AG08396 (cell line): Measurements from ENCODE around the gene NRP2.

ENCODE experiments used
- DNase-seq: peaks from one replicate; pipeline ENCODE4 v3.0.0; 2012; ENCODE audit warnings: low spot score, mixed read lengths

Gene NRP2

GRCh38 chr2:205686783-205687640 is 4.7 kb downstream of the NRP2 start:
- no peak for DNase-seq

GRCh38 chr2:205687641-205687956 is 5.3 kb downstream of the NRP2 start:
- DNase-seq = no peak

- no peak for DNase-seq
Observed at GRCh38 chr2:205688417-205689200, 6.3 kb downstream of the NRP2 start.

DNA sequence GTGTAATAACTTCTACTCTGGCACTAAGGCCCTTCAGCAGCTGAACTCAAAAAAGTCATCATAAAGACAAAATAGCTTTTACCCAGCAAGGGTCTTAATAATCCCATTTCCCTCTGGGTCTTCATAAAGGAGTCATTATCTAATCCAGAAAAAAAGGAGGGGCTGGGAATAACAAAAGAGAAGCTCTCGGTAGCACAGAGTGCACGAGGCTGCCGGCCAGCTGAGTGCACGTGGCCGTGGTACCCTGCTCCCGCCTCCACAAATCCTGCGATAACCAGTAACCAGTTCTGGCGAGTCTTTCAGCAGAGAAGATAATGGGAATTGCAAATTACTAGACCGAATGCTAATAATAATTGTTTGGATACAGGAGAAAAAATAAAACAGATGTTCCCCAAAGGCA is 7.5 kb downstream of the NRP2 start:
- DNase-seq = no peak

DNA sequence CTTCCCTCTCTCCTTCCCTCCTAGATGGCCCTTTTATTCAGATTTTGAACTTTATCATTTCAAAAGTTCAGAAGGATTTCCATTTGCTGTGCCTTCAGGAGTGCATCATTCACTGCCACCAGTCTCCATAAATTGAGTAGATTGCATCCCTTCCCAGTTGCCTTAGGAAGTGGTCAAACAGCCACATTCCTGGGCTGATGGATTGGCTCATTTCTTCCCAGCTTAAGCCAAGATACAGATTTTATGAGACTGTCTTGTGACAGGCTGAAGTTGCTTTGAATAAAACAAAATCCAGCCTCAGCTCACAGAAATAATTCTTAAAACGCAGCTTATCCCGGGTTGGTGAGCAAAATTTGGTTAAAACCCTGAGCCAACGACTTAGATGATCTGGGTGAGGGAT is 9.8 kb downstream of the NRP2 start:
- DNase-seq = no peak

- DNase-seq = no peak
Observed at GRCh38 chr2:205694256-205694655, 12.0 kb downstream of the NRP2 start.

DNA sequence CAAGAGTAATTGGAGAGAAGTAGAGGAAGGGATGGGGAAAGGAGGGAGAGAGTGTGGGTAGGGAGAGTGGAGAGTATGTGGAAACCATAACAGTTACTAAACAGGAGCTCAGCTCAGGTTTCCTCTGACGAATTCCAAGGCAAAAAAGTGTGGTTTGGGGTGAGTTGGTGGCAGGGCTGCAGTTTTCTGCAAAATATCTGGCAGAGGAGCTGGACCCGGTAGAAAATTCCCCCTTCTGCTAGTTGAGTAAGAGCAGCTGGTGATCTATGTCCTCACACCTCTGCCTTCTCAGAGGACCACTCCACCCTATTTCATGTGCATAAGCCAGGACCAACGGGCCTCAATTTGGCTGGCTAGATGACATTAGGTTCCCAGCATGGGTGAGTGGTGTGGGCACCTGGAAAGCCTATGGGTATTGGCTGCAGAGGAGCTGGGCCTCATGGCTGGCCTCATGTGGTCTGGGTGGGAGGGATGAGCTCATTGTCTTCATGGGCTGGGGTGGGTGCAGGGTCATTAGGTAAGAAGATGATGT is 13.2 kb downstream of the NRP2 start:
- peak; percentile 55 for DNase-seq

GRCh38 chr2:205696331-205696926 is 14.1 kb downstream of the NRP2 start:
- no peak for DNase-seq

GRCh38 chr2:205696927-205697441 is 14.7 kb downstream of the NRP2 start:
- DNase-seq = no peak

DNA sequence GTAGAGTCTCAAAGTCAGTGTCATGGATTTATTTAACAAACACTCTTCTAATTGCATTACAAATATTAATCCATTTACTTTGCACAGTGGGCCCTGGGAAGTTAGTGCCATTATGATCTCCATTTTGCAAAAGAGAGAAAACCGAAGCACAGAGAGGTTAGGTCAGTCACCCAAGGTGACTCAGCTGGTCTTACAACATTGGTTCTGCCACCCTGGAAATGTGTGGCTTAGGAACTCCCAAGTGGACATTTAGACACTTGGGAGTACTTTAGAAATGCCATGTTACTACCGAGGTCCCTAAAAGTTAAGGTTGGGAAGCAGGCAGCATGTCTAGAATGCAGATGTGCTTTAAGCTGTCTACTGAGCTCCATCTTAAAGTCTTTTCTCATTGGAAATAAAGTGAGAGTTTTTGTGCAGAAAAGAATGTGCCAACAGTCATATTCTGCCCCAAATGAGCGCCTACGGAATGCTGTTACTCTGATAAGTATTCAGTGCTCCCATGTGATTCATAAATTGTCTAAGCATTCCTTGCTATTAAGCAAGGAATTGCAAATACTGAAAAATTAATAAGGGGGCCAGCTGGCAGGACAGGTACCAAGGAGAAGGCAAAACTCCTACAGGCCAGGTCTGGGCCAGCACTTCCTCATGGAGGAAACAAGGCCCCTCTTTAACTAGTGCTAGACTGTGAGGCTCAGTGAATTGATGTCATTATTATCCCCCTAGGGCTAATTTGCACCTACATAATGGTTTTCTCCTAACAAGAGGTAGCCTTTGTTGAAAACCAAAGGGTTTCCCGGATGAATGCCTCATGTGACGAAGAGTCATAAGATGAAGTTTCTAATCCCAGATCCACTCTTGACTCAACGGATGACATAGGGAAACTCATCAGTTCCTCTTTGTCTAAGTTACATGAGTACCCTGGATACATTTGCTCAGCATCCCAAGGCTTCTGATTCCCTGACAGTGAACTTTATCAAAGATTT is 16.3 kb downstream of the NRP2 start:
- DNase-seq = no peak

DNA sequence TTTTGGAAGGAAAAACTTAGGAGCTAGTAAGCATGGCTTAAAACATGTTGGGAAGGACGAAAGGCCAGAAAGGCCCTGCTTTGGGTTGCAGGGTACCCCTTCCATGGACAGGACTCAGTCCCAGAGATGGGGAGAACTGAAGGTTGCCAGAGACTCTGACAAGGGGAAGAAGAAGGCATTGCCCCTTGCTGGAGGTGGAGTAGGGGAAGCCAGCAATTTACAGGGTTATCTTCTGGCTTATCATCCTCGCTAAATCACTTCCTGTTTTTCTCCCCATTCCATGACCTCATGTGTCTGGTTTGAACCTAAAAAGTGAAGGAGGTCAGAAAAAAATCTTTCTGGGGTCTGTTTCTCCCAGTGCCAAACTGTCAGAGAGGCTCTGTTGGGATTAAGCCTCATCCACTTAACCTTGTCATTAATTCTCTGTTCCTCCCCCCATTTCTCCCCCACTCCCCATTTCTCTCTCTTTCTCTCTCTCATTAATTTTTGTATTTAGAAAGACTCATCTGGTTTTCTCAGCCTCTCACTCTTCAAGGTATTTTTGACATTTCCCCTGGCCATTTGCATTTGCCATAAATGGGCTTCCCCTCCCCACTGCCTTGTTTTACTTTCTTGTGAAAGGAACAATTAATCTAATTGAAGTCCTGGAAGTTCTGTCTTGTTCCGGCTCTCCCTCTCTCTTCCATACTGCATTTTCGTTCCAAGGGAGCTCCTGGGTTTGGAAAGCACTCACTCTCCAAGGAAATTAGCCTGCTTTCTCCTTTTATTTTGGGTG is 17.4 kb downstream of the NRP2 start:
- DNase-seq = no peak

- DNase-seq = peak; percentile 54
Observed at GRCh38 chr2:205700331-205701132, 18.2 kb downstream of the NRP2 start.

DNA sequence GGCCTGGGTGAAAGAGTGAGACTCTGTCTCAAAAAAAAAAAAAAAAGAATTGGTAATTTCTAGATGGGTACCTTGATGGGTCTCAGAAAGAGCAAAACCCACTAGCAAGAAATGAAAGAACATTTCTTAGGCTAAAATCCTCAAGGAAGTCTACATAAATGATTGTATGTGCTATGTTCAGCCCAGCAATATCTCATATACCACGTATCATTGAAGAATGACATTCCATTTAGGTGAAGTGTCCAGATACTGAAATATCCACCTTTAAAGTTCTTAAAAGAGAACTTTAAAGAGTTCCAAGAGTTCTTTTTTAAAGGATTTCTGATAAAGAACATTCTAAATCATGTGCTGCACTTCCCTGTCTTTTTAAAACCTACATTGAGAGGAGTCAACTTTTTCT is 19.2 kb downstream of the NRP2 start:
- DNase-seq = no peak

DNA sequence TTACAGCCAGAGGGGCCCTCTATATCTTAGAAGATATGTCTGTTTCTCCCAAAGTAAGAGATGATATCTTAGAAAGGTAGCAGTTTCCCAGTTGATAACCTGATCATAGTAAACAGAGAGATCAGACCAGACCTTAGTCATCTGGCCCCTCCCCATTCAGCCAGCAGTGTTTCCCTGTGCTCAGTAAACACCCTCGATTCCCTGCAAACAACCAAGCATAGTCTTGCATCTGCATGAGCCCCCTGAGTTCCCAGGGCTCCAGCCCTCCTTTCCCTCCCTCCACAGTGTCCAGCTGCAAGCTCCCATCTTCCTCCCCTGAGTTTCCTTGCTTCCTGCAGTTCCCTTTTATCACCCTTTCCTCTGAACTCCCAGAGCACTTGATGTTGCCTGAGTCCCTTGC is 20.3 kb downstream of the NRP2 start:
- no peak for DNase-seq

DNA sequence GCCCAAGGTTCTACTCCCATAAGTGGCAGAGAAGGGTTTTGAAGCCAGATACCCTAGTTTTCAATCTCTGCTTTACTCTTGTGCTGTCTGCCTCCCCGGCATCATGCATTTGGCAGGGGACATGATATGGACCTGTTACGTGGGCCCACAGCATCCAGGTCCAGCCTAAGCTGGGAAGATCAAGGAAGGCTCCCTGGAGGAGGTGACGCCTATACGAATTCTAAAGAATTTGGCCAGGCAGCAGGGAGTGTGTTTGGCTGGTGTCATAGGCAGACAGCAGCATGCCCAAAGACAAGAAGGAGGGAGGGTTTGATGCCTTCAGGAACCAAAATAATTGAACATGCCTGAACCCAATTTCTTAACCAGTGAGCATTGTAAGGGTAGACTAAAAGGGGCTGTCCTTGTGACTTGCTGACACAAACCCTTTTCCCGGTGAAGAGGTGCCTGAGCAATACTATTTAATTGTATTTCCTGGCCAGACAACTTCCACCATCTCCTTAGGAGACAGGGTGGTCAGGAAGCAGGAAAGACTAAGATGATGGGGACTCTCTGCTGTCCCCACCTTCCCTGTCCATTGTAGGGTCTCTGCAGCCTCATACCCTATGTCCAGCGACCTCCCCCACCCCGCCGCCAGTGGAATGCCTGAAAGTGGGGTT is 21.3 kb downstream of the NRP2 start:
- no peak for DNase-seq

GRCh38 chr2:205704127-205704741 is 21.9 kb downstream of the NRP2 start:
- DNase-seq = no peak

GRCh38 chr2:205705511-205706349 is 23.4 kb downstream of the NRP2 start:
- no peak for DNase-seq
